Tibial artery (tissue), 4 donors: Measurements from ENCODE around the gene SRRM3.
A peak's percentile ranks its signal among the peaks of the same experiment; 100 is the strongest.
"Not testable (repeated sequence)": the region's sequence is repeated elsewhere in the genome, so short reads cannot be mapped to it uniquely, and the experiment has no call there.

Experiments
- DNase-seq, 2 donors: peaks; one replicate each; pipeline ENCODE4 v3.0.0-alpha.2; 2019
- H3K27ac ChIP-seq, 2 donors: fragments of 200-600 bp; sonication (generic) in 1 of 2; 1 replicate in 1 of 2; 2 replicates in 1 of 2; pipeline ENCODE4 v1.5.1; 2018 to 2019; ENCODE audit warnings: mild to moderate bottlenecking in 1 of 2
- H3K27me3 ChIP-seq, 2 donors: fragments of 200-600 bp; sonication (generic) in 1 of 2; one replicate each; pipeline versions ENCODE4 v1.5.1 to v1.6.0; 2016 to 2019
- H3K36me3 ChIP-seq, 3 donors: fragments of 200-600 bp; sonication (generic) in 2 of 3; one replicate each; pipeline ENCODE4 v1.5.1; 2016 to 2019; ENCODE audit warnings: mild to moderate bottlenecking in 2 of 3
- H3K4me1 ChIP-seq, 4 donors: fragments of 200-600 bp; sonication (generic) in 2 of 4; 1 replicate in 3 of 4; 2 replicates in 1 of 4; pipeline ENCODE4 v1.5.1; 2016 to 2019
- H3K4me3 ChIP-seq, 2 donors: fragments of 200-600 bp; sonication (generic) in 1 of 2; 1 replicate in 1 of 2; 2 replicates in 1 of 2; pipeline ENCODE4 v1.5.1; 2018 to 2019; ENCODE audit warnings: mild to moderate bottlenecking in 2 of 2
- H3K9me3 ChIP-seq, 3 donors: fragments of 200-600 bp; sonication (generic) in 1 of 3; one replicate each; pipeline ENCODE4 v1.5.1; 2016 to 2019
- CTCF ChIP-seq, 2 experiments: fragments of 200-600 bp in 1 of 2; fragments of 450-650 bp in 1 of 2; IDR thresholded peaks; one replicate each; pipeline ENCODE4 v1.5.1; 2017 to 2019; ENCODE audit warnings: antibody characterized with exemption in 2 of 2, mild to moderate bottlenecking in 1 of 2, moderate library complexity in 1 of 2
- intact Hi-C: fragments of 100-400 bp; cut with DNase I; formaldehyde crosslinking; loops from one replicate; pipeline ENCODE4 v1.15.0; 2023; ENCODE audit warnings: low total_unique reads

Gene SRRM3

GRCh38 chr7:76267107-76267893 lies 65.6 kb downstream of the SRRM3 start:
- DNase-seq, result no peak
- H3K4me1 ChIP-seq, result peaks cover 0 to 23% (median 19%) of the 10 kb centered on the region in 4 donors
- H3K4me3 ChIP-seq, result peak overlapping the region; percentile 6 to 32
- intact Hi-C loops, result no loop called here
- no peaks in the 10 kb centered on the region for H3K36me3 ChIP-seq
- no peaks in the 10 kb centered on the region for H3K9me3 ChIP-seq
- TF ChIP-seq CTCF (IDR thresholded peaks at IDR 0.05), result no peak
- H3K27ac ChIP-seq, result no peak overlapping the region
- H3K27me3 ChIP-seq, result peaks cover 0 to 59% of the 10 kb centered on the region in 2 donors

- intact Hi-C loops, result no loop called here
- no peak for TF ChIP-seq CTCF (IDR thresholded peaks at IDR 0.05)
- Histone ChIP-seq H3K27ac (no peak overlapping the region), H3K27me3 (peaks cover 0 to 60% of the 10 kb centered on the region in 2 donors), H3K36me3 (no peaks in the 10 kb centered on the region), H3K4me3 (no peak overlapping the region), H3K4me1 (peaks cover 0 to 23% (median 19%) of the 10 kb centered on the region in 4 donors), H3K9me3 (no peaks in the 10 kb centered on the region)
- no peak for DNase-seq
Measured at GRCh38 chr7:76267894-76268183, 66.1 kb downstream of the SRRM3 start.

GRCh38 chr7:76268376-76268775 lies 66.7 kb downstream of the SRRM3 start:
- Histone ChIP-seq H3K4me1 (peaks cover 0 to 23% (median 19%) of the 10 kb centered on the region in 4 donors), H3K9me3 (no peaks in the 10 kb centered on the region), H3K36me3 (no peaks in the 10 kb centered on the region), H3K27ac (no peak overlapping the region), H3K4me3 (no peak overlapping the region), H3K27me3 (peaks cover 0 to 59% of the 10 kb centered on the region in 2 donors)
- DNase-seq, result no peak
- no peak for TF ChIP-seq CTCF (IDR thresholded peaks at IDR 0.05)
- intact Hi-C loops, result no loop called here

- Histone ChIP-seq H3K9me3 (no peaks in the 10 kb centered on the region), H3K27ac (no peak overlapping the region), H3K4me3 (no peak overlapping the region), H3K4me1 (peaks cover 0 to 23% (median 19%) of the 10 kb centered on the region in 4 donors), H3K36me3 (no peaks in the 10 kb centered on the region), H3K27me3 (peaks cover 0 to 71% of the 10 kb centered on the region in 2 donors)
- DNase-seq, result no peak
- TF ChIP-seq CTCF (IDR thresholded peaks at IDR 0.05), result no peak
- intact Hi-C loops, result no loop called here
Measured at GRCh38 chr7:76269895-76270294, 68.2 kb downstream of the SRRM3 start.

GRCh38 chr7:76271384-76271783 lies 69.7 kb downstream of the SRRM3 start:
- H3K36me3 ChIP-seq, H3K9me3 ChIP-seq, DNase-seq, intact Hi-C loops, H3K4me3 ChIP-seq, H3K27ac ChIP-seq: not testable (repeated sequence)
- Histone ChIP-seq H3K4me1 (peaks cover 0 to 23% (median 19%) of the 10 kb centered on the region in 4 donors), H3K27me3 (peaks cover 0 to 77% of the 10 kb centered on the region in 2 donors)

- Histone ChIP-seq H3K27ac (no peak overlapping the region), H3K4me1 (peaks cover 0 to 18% (median 14%) of the 10 kb centered on the region in 4 donors), H3K27me3 (peaks cover 0 to 77% of the 10 kb centered on the region in 2 donors), H3K4me3 (no peak overlapping the region), H3K9me3 (no peaks in the 10 kb centered on the region), H3K36me3 (no peaks in the 10 kb centered on the region)
- intact Hi-C loops, result no loop called here
- DNase-seq, result no peak
- TF ChIP-seq CTCF (IDR thresholded peaks at IDR 0.05), result no peak
Measured at GRCh38 chr7:76272142-76272541, 70.4 kb downstream of the SRRM3 start.
